Measurements from ENCODE around the gene SREK1IP1.

DNA sequence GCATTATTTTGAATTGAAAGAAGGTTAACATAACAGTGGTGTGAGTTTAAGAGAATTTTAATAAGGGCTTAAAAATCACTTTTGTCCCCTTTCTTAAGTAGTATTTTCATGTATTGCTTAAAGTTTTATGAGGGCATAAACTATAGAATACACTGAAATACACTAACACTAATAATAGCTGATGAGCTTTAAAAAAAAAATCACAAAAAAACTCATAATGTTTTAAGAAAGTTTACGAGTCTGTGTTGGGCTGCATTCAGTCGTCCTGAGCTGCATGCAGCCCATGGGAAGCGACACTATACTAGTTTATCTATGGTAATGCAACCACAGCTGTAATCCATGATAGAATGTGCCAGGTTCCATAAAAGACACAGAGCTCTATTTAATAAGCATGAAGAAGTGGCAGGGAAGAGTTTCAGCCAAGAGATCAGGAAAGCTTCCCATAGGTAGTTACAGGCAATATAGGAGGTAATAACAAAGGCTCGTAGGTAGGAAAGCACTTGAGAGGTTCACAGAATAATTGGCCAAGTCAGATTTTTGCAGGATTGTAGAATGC is 4.5 kb downstream of the SREK1IP1 start:
- TF ChIP-seq, protein P1, sequence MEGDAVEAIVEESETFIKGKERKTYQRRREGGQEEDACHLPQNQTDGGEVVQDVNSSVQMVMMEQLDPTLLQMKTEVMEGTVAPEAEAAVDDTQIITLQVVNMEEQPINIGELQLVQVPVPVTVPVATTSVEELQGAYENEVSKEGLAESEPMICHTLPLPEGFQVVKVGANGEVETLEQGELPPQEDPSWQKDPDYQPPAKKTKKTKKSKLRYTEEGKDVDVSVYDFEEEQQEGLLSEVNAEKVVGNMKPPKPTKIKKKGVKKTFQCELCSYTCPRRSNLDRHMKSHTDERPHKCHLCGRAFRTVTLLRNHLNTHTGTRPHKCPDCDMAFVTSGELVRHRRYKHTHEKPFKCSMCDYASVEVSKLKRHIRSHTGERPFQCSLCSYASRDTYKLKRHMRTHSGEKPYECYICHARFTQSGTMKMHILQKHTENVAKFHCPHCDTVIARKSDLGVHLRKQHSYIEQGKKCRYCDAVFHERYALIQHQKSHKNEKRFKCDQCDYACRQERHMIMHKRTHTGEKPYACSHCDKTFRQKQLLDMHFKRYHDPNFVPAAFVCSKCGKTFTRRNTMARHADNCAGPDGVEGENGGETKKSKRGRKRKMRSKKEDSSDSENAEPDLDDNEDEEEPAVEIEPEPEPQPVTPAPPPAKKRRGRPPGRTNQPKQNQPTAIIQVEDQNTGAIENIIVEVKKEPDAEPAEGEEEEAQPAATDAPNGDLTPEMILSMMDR (IDR thresholded peaks at IDR 0.05; ENCODE audit: low read length): no peak
- no peak for TF ChIP-seq EZH2phosphoT487 (IDR thresholded peaks at IDR 0.05; ENCODE audit: low read length)
- no peak for TF ChIP-seq EZH2 (optimal IDR thresholded peaks at IDR 0.05; ENCODE audit: low read depth, low read length)

All from MM.1S (cell line).